HG02973 (cell line): ENCODE measurements around the gene ZFHX3.

Experiments used
- ATAC-seq: cut with Tn5 transposase; IDR thresholded peaks from one replicate; pipeline ENCODE4 v1.9.1; 2021; ENCODE audit warnings: moderate library complexity; ENCODE audit not compliant: unreplicated experiment

The ZFHX3 gene

DNA sequence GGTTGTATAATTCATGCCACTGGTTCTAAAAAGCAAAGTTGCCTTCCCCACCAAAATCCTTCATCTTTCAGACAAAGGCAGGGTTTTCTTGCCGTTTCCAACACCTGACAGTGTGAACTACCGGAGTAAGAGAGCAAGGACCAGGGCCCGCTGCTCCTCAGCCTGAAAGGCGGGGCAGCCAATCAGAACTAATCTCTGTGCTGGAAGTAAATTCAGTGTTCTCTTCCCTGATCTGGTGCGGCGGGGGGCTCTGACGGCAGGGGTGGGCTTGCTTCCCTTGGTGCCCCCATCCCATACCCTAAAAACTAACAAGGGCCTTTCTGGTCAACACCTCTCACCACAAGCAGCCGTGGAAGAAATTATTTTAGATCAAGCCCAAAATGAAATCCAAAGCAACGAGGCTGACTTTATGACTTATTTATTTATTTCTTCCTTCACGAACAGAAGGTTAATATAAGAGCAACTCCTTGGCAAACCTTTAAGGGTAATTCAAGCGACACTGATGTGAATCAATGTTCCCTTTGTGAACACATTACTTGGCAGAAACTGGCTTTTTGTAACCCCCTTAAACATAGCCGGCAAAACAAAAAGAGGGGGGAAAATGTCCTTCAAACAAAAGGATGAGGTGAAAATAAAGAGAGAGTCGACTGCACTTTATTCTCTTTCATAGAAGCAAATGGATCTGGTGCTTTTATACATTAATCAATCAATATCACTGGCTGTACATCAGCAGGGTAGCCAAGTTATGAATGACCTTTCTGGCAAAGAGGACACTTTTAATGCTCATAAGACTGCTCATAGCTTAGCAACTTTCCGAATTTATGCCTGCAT is 189.9 kb downstream of the ZFHX3 start:
- ATAC-seq = no peak

DNA sequence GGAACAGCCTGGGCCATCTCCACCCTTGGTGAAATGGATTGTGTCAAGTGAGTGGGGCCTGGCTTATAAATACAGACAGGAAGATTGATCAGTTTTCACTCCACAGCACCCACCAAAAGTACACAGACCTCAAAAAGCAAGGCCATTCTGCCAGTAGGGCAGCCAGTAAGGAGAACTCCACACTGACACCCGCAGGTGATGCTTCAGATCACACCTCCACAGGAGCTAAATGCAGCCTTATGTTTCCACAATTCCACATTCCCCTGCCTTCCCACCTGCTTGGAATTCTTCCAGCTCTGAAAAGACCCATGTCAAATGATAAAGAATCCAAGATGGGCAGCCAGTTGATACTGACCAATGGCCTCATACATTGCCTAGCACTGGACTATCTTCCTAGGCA is 191.1 kb downstream of the ZFHX3 start:
- no peak for ATAC-seq

DNA sequence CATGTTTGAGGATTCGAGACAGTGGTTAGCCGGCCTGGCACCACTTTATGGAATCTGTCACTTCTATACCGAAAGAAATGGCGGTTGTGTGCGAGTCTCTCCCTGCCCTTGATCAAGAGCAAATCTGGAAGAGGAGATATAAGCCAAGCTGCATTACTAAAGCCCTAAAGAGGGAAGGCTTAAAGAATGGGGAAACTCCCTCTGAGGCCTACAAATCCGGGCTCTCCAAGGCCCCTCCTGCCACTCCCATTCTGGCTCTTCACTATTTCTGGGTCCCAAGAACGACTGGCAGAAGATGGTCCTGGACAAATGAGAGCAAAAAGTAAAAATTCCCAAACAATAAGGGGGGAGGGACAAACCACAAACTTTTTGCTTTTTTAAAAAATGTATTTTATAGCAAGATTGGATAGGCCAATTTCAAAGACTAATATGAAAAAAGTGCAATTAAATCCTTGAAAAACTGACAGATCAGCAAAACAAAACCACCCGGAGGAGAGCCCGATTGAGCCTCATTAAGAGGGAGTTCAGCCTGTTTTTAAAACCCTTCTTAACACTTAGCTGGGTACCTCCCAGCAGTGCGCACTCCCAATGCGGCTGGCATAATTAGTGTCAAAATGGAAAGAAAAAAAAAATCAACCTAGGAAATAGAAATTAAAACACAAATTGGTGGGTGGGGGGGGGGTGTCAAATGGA is 193.5 kb downstream of the ZFHX3 start:
- ATAC-seq = no peak

DNA sequence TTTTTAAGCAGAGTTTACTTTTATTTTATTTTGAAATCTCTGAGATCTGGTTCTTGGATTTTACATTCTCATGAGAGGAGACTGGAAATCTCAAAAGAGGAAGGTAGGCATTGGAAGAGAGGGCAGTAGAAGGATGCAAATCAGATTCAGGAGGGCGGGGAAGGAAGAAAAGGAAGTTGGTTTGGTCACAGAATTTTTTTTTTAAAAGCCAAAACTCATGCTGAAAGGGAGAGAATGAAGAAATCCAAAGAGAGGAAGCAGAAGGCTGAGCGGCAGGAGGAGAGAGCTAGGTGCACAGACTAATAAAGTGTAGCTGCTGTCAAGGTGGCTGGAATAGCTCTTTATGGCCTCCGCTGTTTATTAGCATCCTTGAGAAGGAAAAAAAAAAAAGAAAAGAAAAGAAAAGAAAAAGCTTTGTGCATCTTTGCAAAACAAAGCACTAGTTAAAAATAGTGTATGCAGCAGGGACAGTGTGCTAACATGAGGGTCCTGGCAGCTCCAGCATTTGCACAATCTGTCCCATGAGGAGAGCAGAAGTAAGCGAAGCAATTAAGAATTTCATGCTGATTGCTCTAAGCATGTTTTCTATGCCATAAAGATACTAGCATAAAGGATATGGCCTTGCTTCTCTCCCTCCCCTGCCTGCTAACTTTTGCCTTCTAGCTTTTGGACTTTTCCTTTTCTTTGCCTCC is 194.2 kb downstream of the ZFHX3 start:
- no peak for ATAC-seq

DNA sequence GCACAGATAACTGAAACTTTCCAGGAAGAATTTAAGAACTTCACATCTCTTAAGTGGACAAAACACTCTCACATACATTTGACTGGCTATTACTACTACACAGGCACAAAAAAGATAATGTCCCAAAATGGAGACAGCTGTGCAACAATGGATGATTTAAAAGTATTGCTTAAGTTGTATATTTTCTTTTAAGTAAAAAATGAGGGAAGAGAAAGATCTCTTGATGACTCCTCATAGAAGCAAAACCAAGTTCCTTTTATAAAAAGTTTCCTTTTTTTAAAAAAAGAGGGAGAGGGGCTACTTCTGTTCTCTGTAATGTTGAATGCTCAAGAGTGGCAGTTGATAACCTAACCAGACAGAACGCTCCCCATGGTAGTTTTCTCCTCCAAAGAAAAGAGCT is 195.5 kb downstream of the ZFHX3 start:
- ATAC-seq = no peak

DNA sequence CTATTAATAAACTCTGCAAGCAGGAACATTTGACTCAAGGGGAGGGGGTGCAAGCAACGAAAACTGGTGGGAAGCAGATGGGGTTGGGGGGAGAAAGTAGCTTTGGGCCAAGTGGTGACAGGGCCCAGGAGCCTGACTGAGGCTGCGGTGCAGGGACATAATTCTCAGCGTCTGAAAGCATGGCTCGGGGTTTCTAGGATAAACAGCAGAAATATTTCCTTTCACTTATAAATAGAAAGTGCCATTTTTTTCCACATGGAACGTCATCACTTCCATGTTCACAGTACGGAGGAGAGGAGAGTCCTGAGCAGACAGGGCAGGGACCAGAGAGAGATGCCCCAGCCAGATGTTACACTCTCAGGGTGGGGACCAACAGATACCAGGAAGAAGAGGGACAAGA is 197.1 kb downstream of the ZFHX3 start:
- ATAC-seq = no peak

DNA sequence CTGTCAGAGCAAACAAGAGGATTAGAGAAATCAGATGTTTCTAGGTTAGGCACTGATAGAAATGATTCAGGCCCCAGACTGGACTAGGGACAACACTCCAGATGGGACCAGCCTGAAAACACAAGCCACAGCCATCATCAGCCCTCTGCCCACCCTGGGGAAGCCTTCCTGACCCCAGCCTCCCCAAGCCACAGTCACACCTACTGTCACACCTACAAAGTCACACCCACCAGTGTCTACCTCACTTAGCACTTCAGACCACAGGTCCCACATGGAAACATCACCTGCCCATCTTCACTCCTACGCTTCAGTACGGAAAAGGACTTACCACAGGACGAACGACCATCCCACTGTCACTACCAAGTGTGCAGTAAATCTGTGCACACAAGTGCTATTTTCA is 197.9 kb downstream of the ZFHX3 start:
- no peak for ATAC-seq

DNA sequence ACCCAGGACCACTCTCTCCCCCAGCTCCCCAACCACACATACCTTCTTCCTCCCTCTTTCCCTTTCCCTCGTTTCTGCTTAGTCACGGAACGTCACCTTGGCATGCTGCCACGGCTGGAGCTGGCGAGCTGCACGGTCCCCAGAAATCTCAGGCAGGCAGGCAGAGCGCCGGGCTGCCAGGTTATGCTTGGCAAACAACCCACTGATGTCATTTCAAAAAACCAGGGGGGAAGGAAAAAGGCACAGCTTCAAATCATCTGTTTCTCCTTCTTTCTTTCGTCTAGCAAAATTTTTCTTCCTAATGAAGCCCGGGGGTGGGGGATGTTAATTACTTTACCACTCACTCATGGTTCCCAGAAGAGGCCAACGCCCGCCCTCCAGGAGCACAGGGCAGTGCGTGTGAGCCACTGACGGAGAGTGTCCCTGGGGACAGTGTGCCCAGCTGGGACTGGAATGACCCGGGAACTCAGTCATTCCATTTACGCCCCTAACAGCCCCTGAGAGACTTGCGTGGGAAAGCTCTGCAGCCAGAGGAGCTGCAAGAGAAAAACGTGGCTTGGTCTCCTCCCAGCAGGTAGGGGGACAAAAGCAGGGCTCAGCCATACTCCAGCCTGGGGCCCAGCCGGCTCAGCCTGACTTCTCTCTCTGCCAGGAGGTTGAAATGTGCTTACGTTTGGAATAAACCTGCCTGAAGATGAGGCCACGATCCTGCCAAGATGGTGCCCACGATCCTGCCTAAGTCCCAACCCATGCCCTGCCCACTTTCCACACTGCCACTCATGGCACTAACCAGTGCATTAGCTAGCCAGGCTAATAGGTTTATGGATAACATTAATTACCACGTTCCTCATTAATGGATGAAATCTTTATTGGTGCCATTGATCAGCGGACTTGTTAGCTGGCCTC is 198.9 kb downstream of the ZFHX3 start:
- no peak for ATAC-seq

DNA sequence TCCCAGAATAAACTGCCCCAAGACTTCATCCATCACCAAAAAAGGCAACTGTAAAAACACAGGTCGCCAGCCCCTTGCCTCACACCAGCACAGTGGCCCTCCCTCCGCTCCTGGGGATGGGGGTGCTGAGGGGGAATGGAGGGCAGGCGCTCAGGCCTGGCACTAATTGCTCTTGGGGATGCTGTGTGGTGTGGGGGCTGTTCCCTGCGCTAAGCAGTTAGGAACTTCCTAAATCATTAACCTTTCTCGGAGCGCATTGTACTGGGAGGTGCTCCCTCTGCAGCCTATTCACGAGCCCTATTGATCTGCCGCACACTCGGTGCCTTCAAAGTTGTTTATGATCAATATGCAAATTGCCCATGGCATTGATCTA is 199.9 kb downstream of the ZFHX3 start:
- no peak for ATAC-seq

DNA sequence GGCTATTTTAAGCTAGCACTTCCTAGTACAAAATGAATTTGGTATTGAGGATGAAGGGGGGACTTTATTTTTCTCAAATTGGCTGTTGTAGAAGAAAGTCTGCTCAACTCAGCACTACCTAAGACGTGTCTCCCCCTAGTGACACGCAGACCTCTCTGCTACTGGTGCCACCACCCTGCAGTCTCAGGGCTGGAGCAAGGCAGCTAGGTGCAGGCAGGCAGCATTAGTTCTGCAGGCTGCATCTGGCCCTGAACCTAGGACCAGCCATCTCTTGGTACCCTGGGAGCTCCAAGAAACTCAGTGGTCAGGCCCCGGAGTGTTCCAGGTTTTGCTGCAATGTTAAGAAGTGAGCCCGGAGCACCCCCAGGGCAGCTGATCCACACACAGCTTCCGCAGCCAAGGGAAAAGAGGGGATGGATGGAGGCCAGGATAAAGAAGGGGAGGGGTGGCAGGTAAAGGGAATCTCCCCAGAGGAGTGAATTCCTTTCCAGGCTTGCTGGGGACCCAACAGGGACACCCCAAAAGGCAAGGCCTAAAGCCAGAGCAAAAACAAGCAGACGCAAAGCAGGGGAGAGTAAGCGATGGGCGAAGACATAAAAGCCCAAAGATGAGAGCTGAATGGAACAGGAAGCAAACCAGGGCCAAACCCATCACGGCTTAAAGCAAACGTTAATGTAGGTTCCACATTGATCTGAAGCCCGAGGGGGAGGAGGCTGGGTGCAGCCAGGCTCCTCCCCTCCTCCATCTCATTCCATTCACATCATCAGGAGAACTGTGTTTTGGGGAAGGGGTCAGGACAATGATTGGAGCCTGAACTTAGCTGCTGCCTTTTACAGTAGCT is 200.5 kb downstream of the ZFHX3 start:
- no peak for ATAC-seq

DNA sequence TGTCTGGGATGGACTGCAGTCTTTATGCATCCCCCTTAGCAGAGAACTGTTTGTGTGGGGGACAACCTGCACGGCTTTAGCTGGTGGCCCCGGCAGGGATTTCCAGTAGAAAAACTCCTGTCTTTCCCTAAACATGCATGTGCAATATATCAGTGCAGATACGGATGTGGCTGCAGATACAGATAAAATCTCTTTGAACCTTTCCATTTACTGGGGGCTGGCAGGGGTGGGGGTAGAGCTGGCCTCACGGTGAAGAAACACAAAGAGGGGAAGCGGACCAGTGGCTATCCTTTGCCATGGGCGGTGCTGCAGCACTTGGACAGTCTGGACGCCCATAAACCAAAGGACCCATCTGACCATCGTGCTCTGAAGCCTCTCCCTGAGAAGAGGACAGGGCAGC is 201.3 kb downstream of the ZFHX3 start:
- no peak for ATAC-seq

DNA sequence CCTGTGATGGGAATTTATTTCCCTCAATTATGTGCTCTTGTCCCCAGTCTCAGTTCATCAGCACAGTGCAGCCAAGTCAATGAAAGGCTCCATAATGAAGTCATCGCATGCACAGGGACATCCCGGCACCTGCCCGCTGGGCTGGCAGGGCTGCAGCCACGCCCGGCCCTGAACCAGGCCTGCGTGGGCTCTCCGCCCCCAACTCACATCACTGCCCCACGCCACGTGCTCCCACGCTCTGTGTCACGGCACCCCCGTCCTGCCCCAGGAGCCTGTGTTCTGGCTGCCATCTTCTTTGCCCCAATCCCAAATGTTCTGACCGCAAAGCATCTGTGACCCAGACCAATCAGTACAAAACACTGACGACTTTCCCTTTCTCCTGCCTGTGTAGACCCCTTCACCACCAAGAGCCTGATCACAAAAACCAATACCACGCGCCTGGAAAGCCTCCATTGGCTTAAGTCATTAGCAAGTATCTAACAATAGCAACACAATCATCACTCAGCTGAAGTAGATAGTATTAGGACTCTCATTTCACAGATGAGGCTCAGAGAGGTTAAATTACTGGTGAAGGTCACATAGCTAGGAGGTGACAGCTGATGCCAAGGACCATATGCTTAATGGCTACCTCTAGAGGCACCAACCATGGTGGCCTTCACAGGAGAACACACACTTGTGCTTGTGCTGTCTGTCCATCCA is 202.5 kb downstream of the ZFHX3 start:
- no peak for ATAC-seq

DNA sequence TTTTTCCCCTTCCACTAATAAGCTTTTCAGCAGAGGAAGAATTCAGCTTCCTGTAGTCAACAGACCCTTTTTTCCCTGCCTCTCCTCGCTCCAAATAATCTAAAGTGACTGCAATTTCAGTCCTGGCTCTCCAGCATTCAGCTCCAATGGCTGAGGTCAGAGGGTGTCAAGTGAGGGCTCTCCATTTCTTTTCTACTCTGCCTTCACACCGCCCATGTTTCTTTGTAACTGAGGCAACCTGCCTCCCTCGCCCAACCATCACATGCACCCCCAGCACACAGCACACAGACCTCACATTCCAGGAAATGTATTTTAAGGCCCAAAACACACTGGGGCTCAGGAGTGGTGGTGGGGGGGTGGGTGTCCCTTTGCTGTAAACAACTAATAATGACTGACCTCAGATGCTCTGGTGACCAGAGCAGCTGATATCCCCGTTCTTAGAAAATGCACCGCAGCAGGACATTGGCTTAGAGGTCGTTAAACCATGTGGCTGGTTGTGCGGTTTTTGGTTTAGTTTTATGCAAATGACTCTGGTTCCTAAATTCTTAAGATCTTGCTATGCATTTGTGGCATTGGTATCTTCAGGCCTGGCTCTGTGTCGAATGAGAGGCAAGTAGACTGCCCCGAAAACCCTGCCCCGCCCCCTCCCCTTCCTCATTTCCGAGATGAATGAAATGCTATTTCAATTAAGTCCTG is 203.6 kb downstream of the ZFHX3 start:
- no peak for ATAC-seq

DNA sequence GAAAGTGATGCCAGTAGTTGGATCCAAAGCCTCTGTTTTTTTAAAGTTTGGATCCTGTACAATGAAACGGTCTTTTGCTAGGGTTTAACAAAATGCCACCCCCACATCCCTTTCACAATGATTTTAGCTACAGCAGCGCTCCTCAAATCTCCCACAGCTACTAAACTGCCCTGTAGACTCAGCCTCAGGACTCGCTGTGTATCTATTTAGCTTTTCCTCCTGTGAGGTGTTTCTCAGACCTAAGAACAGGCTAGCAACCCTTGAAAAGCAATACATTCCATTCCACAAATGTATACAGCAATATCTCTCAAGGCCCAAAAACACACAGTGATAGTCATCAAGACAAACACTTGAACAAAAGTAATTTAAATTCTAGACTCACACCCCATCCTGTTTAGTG is 206.4 kb downstream of the ZFHX3 start:
- ATAC-seq = no peak

DNA sequence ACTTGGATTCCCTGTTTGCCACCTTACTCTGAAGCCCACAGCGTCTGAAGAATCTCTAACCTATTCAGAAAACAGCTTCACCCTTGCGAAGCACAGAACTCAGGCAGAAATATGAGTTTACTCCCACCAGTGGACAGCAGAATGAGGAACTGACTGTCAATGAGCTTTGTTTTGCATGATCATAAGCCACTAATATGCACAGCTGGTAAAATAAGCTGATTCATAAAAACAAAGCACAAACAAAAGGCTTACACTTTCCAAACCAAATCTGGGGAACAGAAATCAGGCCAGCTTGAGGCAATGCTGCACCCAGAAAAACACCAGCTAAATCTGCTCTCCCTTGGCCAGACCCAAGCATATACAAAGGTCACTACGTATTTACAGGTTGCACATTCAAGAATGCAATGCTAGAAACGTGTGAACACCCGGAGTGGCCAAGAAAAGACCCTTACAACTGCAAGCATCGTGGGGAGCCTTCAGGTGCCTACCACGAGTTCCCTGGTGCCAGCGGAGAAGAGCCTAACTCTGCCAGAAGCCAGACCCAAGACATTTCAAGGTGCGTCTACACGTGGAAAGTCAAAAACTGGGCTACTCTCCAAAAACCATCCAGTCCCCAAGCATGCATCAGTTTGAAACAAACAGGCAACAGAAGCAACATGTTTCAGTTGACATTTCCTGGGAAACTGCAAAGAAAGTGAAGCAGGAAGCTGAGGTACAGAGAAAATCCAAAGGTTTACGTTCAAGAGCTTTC is 207.1 kb downstream of the ZFHX3 start:
- ATAC-seq = no peak

DNA sequence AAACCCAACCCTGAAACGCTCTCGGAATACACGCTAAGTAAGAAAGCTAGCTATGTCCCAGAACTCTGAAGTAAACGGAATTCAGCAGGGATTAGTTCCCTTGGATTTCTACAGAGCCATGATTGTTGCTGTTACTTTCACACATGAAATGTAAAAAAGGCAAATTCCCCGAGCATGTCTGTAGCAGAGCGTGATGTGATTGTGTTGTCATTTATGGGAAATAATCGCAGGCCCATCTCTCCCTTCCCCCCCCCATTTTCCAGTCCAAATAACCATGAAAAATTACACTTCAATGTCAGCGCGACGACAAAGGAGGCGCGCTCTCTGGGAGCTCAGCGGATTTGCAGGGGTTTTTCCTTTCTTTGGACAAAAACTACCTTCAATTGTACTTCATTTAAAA is 209.0 kb downstream of the ZFHX3 start:
- ATAC-seq = no peak

DNA sequence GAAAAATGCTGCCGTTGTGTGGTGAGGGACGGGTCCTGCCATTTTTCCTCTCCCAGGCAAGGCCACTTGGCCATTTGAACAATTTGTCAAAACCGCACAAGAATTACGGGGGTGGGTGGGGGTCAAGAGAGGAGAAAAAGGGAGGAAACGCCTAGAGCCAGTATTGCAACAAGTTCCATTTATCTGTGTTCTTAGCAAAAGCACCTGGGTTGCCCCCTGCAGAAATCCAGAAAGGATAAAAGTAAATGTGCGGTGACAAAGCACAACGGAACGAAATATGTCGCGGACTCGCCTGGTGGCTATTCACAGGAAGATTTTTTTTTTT is 209.4 kb downstream of the ZFHX3 start:
- no peak for ATAC-seq

DNA sequence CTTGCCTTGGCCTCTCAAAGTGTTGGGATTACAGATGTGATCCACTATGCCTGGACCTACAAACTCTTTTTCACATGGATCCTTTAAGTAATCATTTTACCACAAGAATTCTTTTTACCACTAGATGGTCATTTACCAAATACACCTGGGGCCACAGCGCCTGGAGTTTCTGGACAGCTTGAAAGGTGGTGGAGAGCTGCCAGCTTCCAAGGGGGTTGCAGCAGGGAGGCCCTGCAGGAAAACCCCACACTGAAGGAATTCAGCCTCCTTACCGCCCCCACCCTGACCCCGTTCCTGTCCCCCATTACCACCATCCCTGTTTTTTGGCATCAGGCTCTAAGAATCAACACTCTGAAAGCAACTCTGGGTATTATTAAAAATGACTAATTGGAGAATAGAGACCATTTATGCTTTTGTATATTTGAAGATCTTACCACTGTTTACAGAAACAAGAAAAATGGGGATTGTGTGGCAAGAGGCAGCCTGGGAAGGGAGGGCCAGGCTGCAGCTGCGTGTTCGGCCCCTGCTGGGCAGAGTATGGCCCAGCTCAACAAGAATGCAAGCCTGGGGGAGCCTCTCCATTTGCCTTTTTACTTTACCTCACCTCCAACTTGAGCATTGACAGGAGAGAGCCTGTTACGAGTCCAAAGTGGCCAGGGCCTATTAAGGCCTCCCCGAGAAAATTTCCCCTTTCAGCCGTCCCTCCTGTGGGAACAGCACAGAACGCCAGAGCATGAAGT is 209.9 kb downstream of the ZFHX3 start:
- no peak for ATAC-seq
